GM23248 (cell line): Measurements from ENCODE around the gene NT5M.

Experiments used
- EZH2 ChIP-seq: fragments of 200-600 bp; sonication (generic); IDR thresholded peaks from 2 replicates; pipeline ENCODE4 v1.6.1; 2018; ENCODE audit warnings: antibody characterized with exemption, mild to moderate bottlenecking; ENCODE audit not compliant: insufficient read depth, poor library complexity, severe bottlenecking
- EZH2phosphoT487 ChIP-seq: fragments of 200-600 bp; sonication (generic); IDR thresholded peaks from 2 replicates; pipeline ENCODE4 v1.6.1; 2018; ENCODE audit warnings: antibody characterized with exemption, moderate library complexity, mild to moderate bottlenecking, low read depth; ENCODE audit not compliant: insufficient read depth

GRCh38 chr17:17309356-17309755 lies 6.2 kb downstream of the NT5M start:
- TF ChIP-seq EZH2, result no peak
- TF ChIP-seq EZH2phosphoT487, result no peak
